Astrocyte of the spinal cord (primary cell): Measurements from ENCODE around the gene RNF187.

Experiments
- DNase-seq: peaks from one replicate; pipeline ENCODE4 v3.0.0; 2011; ENCODE audit warnings: low read depth, low spot score
- H3K4me3 ChIP-seq: 2 replicates; pipeline ENCODE4 v1.5.1; 2011; ENCODE audit warnings: low read depth, mild to moderate bottlenecking, low read length, moderate library complexity
- in situ Hi-C: cut with HindIII; loops from 2 replicates; pipeline ENCODE4 v1.10.0; 2017; ENCODE audit warnings: low sequenced_read_pairs
- TF ChIP-seq, protein P1 (sequence below): IDR thresholded peaks from 2 replicates; pipeline ENCODE4 v1.5.1; 2012; ENCODE audit warnings: low read depth, mild to moderate bottlenecking, low read length, inconsistent platforms

Gene RNF187

GRCh38 chr1:228538831-228539230 is 51.6 kb downstream of the RNF187 start:
- H3K4me3 ChIP-seq = no peak overlapping the region
- in situ Hi-C loops = no loop called here
- TF ChIP-seq, protein P1, sequence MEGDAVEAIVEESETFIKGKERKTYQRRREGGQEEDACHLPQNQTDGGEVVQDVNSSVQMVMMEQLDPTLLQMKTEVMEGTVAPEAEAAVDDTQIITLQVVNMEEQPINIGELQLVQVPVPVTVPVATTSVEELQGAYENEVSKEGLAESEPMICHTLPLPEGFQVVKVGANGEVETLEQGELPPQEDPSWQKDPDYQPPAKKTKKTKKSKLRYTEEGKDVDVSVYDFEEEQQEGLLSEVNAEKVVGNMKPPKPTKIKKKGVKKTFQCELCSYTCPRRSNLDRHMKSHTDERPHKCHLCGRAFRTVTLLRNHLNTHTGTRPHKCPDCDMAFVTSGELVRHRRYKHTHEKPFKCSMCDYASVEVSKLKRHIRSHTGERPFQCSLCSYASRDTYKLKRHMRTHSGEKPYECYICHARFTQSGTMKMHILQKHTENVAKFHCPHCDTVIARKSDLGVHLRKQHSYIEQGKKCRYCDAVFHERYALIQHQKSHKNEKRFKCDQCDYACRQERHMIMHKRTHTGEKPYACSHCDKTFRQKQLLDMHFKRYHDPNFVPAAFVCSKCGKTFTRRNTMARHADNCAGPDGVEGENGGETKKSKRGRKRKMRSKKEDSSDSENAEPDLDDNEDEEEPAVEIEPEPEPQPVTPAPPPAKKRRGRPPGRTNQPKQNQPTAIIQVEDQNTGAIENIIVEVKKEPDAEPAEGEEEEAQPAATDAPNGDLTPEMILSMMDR = no peak
- no peak for DNase-seq

DNA sequence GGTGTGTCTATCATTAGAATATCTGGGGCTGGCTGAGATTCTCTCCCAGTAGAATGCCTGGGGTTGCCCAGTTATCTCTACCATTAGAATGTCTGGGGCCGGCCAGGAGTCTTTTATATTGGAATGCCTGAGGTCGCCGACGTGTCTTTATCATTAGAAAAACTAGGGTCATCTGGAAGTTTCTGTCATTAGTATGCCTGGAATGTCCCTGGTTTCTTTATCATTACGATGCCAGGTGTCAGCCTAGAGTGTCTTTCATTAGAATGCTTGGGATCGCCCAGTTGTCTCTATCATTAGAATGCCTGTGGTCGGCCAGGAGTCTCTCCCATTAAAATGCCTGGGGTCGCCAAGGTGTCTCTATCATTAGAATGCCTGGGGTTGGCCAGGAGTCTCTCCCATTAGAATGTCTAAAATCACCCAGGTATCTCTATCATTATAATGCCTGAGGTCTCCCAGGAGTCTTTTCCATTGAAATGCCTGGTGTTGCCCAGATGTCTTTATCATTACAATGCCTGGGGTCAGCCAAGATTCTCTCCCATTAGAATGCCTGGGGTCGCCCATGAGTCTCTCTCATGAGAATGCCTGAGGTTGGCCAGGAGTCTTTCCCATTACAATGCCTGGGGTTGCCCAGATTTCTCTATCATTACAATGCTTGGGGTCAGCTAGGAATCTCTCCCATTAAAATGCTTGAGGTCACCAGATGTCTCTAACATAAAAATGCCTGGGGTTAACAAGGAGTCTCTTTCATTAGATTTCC is 53.2 kb downstream of the RNF187 start:
- TF ChIP-seq, protein P1 = no peak
- no peak overlapping the region for H3K4me3 ChIP-seq
- no peak for DNase-seq
- in situ Hi-C loops = no loop called here

GRCh38 chr1:228541725-228542124 is 54.5 kb downstream of the RNF187 start:
- TF ChIP-seq, protein P1 = no peak
- H3K4me3 ChIP-seq = no peak overlapping the region
- no peak for DNase-seq
- in situ Hi-C loops = no loop called here

- in situ Hi-C loops = no loop called here
- no peak for DNase-seq
- H3K4me3 ChIP-seq = no peak overlapping the region
- TF ChIP-seq, protein P1 = no peak
These were observed 55.2 kb downstream of the RNF187 start for GRCh38 chr1:228542376-228542775.

- TF ChIP-seq, protein P1 = no peak
- no peak overlapping the region for H3K4me3 ChIP-seq
- in situ Hi-C loops = no loop called here
- DNase-seq = no peak
These were observed 55.8 kb downstream of the RNF187 start for GRCh38 chr1:228542981-228543380.

DNA sequence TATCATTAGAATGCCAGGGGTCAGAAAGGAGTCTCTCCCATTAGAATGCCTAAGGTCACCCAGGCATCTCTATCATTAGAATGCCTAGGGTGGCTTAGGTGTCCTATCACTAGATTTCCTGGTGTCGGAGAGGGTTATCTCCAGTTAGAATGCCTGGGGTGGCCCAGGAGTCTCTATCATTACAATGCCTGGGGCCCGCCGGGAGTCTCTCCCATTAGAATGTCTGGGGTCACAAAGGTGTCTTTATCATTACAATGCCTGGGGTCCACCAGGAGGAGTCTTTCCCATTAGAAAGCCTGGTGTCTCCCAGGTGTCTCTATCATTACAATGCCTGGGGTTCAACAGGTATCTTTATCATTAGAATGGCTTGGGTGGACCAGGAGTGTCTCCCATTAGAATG is 56.2 kb downstream of the RNF187 start:
- no peak overlapping the region for H3K4me3 ChIP-seq
- DNase-seq = no peak
- TF ChIP-seq, protein P1 = no peak
- in situ Hi-C loops = no loop called here
